HepG2 (cell line): ENCODE results near the gene PRR30. TPM values are rescaled to one million over a fixed set of nuclear protein-coding genes. Genes with fewer than 3 reads are reported as not detected.

Experiments
- AKNA ChIP-seq: sonication (generic); formaldehyde crosslinking; IDR thresholded peaks from 2 replicates; pipeline ENCODE4 v1.4.0; 2020; ENCODE audit warnings: missing genetic modification reagents, borderline replicate concordance
- ARID2 ChIP-seq: sonication (generic); formaldehyde crosslinking; IDR thresholded peaks from 2 replicates; pipeline ENCODE4 v1.8.1; 2022; ENCODE audit warnings: mild to moderate bottlenecking, missing genetic modification reagents, borderline replicate concordance
- EP300 ChIP-seq, 3 experiments: sonication (generic) in 1 of 3; formaldehyde crosslinking in 1 of 3; IDR thresholded peaks; 2 replicates each; pipeline versions ENCODE4 v1.5.1 to v1.6.1; 2011 to 2020; ENCODE audit warnings: low read depth in 2 of 3, low read length in 2 of 3, borderline replicate concordance in 1 of 3, improper control_type of control experiment in 1 of 3, mild to moderate bottlenecking in 1 of 3, missing genetic modification reagents in 1 of 3, moderate library complexity in 1 of 3
- FOXA1 ChIP-seq, 2 experiments: fragments of 450-650 bp in 1 of 2; sonication (generic) in 1 of 2; formaldehyde crosslinking in 1 of 2; IDR thresholded peaks; 2 replicates each; pipeline versions ENCODE4 v1.4.0 to v1.6.1; 2016 to 2020; ENCODE audit warnings: missing genetic modification reagents in 1 of 2
- HNRNPUL1 ChIP-seq: fragments of 200-400 bp; formaldehyde crosslinking; IDR thresholded peaks from 2 replicates; pipeline ENCODE4 v1.6.1; 2017; ENCODE audit warnings: low read depth, mild to moderate bottlenecking, low read length, moderate library complexity
- NFATC3 ChIP-seq: sonication (generic); formaldehyde crosslinking; IDR thresholded peaks from 2 replicates; pipeline ENCODE4 v1.5.1; 2020; ENCODE audit warnings: mild to moderate bottlenecking, missing genetic modification reagents
- PHF21A ChIP-seq: sonication (generic); formaldehyde crosslinking; IDR thresholded peaks from 2 replicates; pipeline ENCODE4 v1.5.0; 2020; ENCODE audit warnings: mild to moderate bottlenecking, missing genetic modification reagents
- POLR2AphosphoS2 ChIP-seq: IDR thresholded peaks from 2 replicates; pipeline ENCODE4 v1.6.1; 2011; ENCODE audit warnings: low read depth, low read length, improper control_type of control experiment
- PRMT3 ChIP-seq: sonication (generic); formaldehyde crosslinking; IDR thresholded peaks from 2 replicates; pipeline ENCODE4 v1.8.1; 2022; ENCODE audit warnings: low read depth, mild to moderate bottlenecking, moderate library complexity, missing genetic modification reagents, borderline replicate concordance
- STAG1 ChIP-seq: sonication (generic); formaldehyde crosslinking; IDR thresholded peaks from 2 replicates; pipeline ENCODE4 v1.4.0; 2020; ENCODE audit warnings: missing genetic modification reagents
- TBX2 ChIP-seq: sonication (generic); formaldehyde crosslinking; IDR thresholded peaks from 2 replicates; pipeline ENCODE4 v1.5.0; 2020; ENCODE audit warnings: missing genetic modification reagents, mild to moderate bottlenecking, borderline replicate concordance
- ZBTB20 ChIP-seq: sonication (generic); formaldehyde crosslinking; IDR thresholded peaks from 2 replicates; pipeline ENCODE4 v1.8.1; 2023; ENCODE audit warnings: missing genetic modification reagents, low read depth, mild to moderate bottlenecking, borderline replicate concordance
- ZBTB21 ChIP-seq: sonication (generic); formaldehyde crosslinking; IDR thresholded peaks from 2 replicates; pipeline ENCODE4 v1.4.0; 2020; ENCODE audit warnings: missing genetic modification reagents
- ZFP82 ChIP-seq: sonication (generic); formaldehyde crosslinking; IDR thresholded peaks from 2 replicates; pipeline ENCODE4 v1.5.1; 2020; ENCODE audit warnings: mild to moderate bottlenecking, missing genetic modification reagents, borderline replicate concordance
- ZNF331 ChIP-seq: sonication (generic); formaldehyde crosslinking; IDR thresholded peaks from 2 replicates; pipeline ENCODE4 v1.4.0; 2020; ENCODE audit warnings: missing genetic modification reagents
- ZNF446 ChIP-seq: sonication (generic); formaldehyde crosslinking; IDR thresholded peaks from 2 replicates; pipeline ENCODE4 v1.5.0; 2020; ENCODE audit warnings: mild to moderate bottlenecking, missing genetic modification reagents
- ZNF501 ChIP-seq: sonication (generic); formaldehyde crosslinking; IDR thresholded peaks from 2 replicates; pipeline ENCODE4 v1.5.1; 2020; ENCODE audit warnings: mild to moderate bottlenecking, moderate library complexity, missing genetic modification reagents
- ZNF512B ChIP-seq: sonication (generic); formaldehyde crosslinking; IDR thresholded peaks from 2 replicates; pipeline ENCODE4 v1.5.1; 2020; ENCODE audit warnings: missing genetic modification reagents, mild to moderate bottlenecking, borderline replicate concordance
- ZNF547 ChIP-seq: sonication (generic); formaldehyde crosslinking; IDR thresholded peaks from 2 replicates; pipeline ENCODE4 v1.5.1; 2020; ENCODE audit warnings: mild to moderate bottlenecking, missing genetic modification reagents
- ZNF773 ChIP-seq: sonication (generic); formaldehyde crosslinking; IDR thresholded peaks from 2 replicates; pipeline ENCODE4 v1.4.0; 2020; ENCODE audit warnings: missing genetic modification reagents, borderline replicate concordance
- ZNF792 ChIP-seq: IDR thresholded peaks from 2 replicates; pipeline ENCODE4 v1.6.1; 2016
- polyA plus RNA-seq, 8 experiments: library from polyadenylated mRNA; depleted of rRNA in 3 of 8; stranded (reverse) in 7 of 8; unstranded in 1 of 8; fragments of >200 nt; fragmentation: Illumina TruSeq in 4 of 8; extraction: Trizol in 4 of 8; gene quantifications; 2 replicates each; pipeline versions ENCODE4 v1.2.1 to v1.2.3, GENCODE V29; 2011 to 2016; ENCODE audit warnings: low read depth in 4 of 8, missing spikeins in 1 of 8, mixed read lengths in 1 of 8; ENCODE audit not compliant: insufficient read depth in 1 of 8
- total RNA-seq, 5 experiments: library from RNA; depleted of rRNA; stranded (reverse); fragments of >200 nt; fragmentation: Illumina TruSeq; extraction: Trizol; gene quantifications; 2 replicates each; pipeline ENCODE4 v1.2.3, GENCODE V29; 2016; ENCODE audit warnings: low read depth in 1 of 5

The PRR30 gene
- total and polyA plus RNA-seq, 2 of the 13 experiments (the other 11 are each of a cell fraction or from before 2014, with no cell fraction given): not detected

GRCh38 chr2:27123302-27124150, 15.7 kb downstream of the PRR30 start, which contains the start of gene ABHD1 (continued):
- TF ChIP-seq AKNA (no peak), POLR2AphosphoS2 (peak; percentile 49; the same call in 1 of the 2 replicates), ZNF547 (CRISPR knock-in tag) (peak; percentile 56; the same call in 1 of the 2 replicates), ZNF773 (CRISPR knock-in tag) (no peak; the same call in 1 of the 2 replicates), ZFP82 (CRISPR knock-in tag) (no peak), HNRNPUL1 (no peak), ZNF501 (CRISPR knock-in tag) (peak; percentile 47; the same call in 1 of the 2 replicates), EP300 (IDR thresholded peaks at IDR 0.05; ENCODE audit: low read depth in 2 of 2, low read length in 2 of 2) (no peak), EP300 (CRISPR knock-in tag; IDR thresholded peaks at IDR 0.05; ENCODE audit: borderline replicate concordance) (no peak), ZBTB20 (CRISPR knock-in tag) (peak; percentile 78; the same call in 1 of the 2 replicates), STAG1 (CRISPR knock-in tag) (peak; percentile 36; the same call in 1 of the 2 replicates), PHF21A (CRISPR knock-in tag) (no peak), ZNF792 (CRISPR knock-in tag) (peak; percentile 42; the same call in 1 of the 2 replicates), FOXA1 (IDR thresholded peaks at IDR 0.05) (no peak), FOXA1 (CRISPR knock-in tag; IDR thresholded peaks at IDR 0.05) (no peak), ZNF446 (CRISPR knock-in tag) (no peak), ARID2 (CRISPR knock-in tag) (no peak), NFATC3 (no peak), ZBTB21 (CRISPR knock-in tag) (no peak), PRMT3 (no peak), ZNF331 (CRISPR knock-in tag) (peak; percentile 40; the same call in 1 of the 2 replicates), ZNF512B (no peak; the same call in 1 of the 2 replicates), TBX2 (peak; percentile 75)
